ENCODE data around the gene SEZ6L. TPM values are rescaled to one million over a fixed set of nuclear protein-coding genes. Genes with fewer than 3 reads are reported as not detected.

Gene SEZ6L
- polyA plus RNA-seq, 1 donor from 2014 or later, result not detected

- peaks cover 11% of the 10 kb centered on the region for H3K27me3 Mint-ChIP-seq
- no peaks in the 10 kb centered on the region for H3K9me3 Mint-ChIP-seq
- no peaks in the 10 kb centered on the region for H3K36me3 Mint-ChIP-seq
- H3K4me1 Mint-ChIP-seq, result no peaks in the 10 kb centered on the region
- H3K4me3 Mint-ChIP-seq, result no peak overlapping the region
- H3K27ac Mint-ChIP-seq, result peak overlapping the region in 1 of 3 donors; percentile 5
Observed at GRCh38 chr22:26202280-26202924, 33.1 kb downstream of the SEZ6L start.

DNA sequence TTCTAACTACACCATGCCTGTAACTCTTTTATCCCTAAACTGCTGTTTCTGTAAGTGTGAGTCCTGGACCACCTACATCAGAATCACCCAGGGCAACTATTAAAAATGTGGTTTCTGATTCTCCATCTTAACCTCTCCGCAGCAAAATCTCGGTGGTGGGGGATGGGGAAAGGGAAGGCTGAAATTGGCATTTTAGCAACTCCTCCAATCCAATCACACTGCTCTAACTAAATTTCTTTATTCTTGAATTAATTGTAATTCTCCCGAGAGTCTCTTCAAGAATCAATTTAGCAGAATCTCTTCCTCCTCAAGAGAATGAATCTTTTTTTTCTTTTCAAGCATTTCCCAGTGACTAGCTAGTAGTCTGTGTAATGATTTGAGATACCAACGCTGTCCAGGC is 36.2 kb downstream of the SEZ6L start:
- Mint-ChIP-seq H3K36me3 (no peaks in the 10 kb centered on the region), H3K27ac (no peak overlapping the region), H3K4me1 (no peaks in the 10 kb centered on the region), H3K27me3 (peaks cover 9% of the 10 kb centered on the region), H3K4me3 (no peak overlapping the region), H3K9me3 (peaks cover 2 to 6% (median 5%) of the 10 kb centered on the region in 3 donors)

- Mint-ChIP-seq H3K4me3 (no peak overlapping the region), H3K27ac (peak overlapping the region in 1 of 3 donors; percentile 62), H3K36me3 (no peaks in the 10 kb centered on the region), H3K27me3 (peaks cover 10% of the 10 kb centered on the region), H3K9me3 (peaks cover 2 to 7% (median 6%) of the 10 kb centered on the region in 3 donors), H3K4me1 (no peaks in the 10 kb centered on the region)
Observed at GRCh38 chr22:26210334-26210733, 41.1 kb downstream of the SEZ6L start.

GRCh38 chr22:26213826-26214225 is 44.6 kb downstream of the SEZ6L start:
- peaks cover 10% of the 10 kb centered on the region for H3K27me3 Mint-ChIP-seq
- H3K4me1 Mint-ChIP-seq, result no peaks in the 10 kb centered on the region
- no peak overlapping the region for H3K4me3 Mint-ChIP-seq
- H3K27ac Mint-ChIP-seq, result no peak overlapping the region
- peaks cover 2 to 6% (median 5%) of the 10 kb centered on the region in 3 donors for H3K9me3 Mint-ChIP-seq
- H3K36me3 Mint-ChIP-seq, result no peaks in the 10 kb centered on the region

DNA sequence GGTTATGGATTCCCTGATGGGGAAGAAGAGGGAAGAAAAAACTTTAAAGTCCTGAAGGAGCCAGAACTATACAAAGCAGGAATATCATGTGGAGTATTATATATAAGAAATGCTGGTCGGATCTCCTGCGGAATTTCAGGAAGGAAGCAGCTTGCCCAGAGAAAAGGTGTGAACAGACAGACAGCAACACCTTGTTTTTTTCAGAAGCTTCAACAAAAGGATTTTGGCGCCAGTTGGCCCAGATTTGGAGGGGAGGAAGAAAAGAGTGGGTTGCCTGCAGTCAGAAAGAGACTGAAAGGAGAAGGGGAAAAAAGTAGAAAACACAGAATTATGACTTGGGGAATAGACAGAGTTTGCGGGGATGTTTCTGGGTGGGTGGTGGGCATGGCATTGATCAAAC is 45.2 kb downstream of the SEZ6L start:
- Mint-ChIP-seq H3K4me1 (no peaks in the 10 kb centered on the region), H3K9me3 (peaks cover 0 to 2% (median 0%) of the 10 kb centered on the region in 3 donors), H3K4me3 (no peak overlapping the region), H3K27ac (no peak overlapping the region), H3K27me3 (peaks cover 10% of the 10 kb centered on the region), H3K36me3 (no peaks in the 10 kb centered on the region)

DNA sequence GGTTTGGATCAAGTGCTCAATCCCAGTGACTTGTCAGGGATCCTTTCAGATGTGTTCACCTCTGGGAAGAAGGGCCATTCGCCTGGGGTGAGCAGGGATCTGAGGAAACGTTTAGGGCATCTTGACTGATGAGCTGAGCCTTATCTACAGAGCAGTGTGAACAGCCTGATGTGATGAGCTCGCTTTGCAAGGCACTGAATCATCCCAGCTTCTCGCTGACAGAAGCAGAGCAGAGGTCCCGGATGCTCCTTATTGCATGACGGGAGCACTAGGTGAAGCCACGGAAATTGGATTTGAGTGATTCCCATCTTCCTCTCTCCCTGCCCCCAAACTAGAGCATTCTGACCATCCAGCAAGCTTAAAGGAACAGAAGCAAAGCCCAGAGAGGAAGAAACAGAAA is 46.5 kb downstream of the SEZ6L start:
- peaks cover 0 to 2% (median 0%) of the 10 kb centered on the region in 3 donors for H3K9me3 Mint-ChIP-seq

GRCh38 chr22:26225207-26225606 is 55.9 kb downstream of the SEZ6L start:
- no peaks in the 10 kb centered on the region for H3K36me3 Mint-ChIP-seq
- H3K9me3 Mint-ChIP-seq, result peaks cover 4 to 5% (median 4%) of the 10 kb centered on the region in 3 donors
- no peaks in the 10 kb centered on the region for H3K4me1 Mint-ChIP-seq
- H3K27ac Mint-ChIP-seq, result no peak overlapping the region
- peaks cover 9% of the 10 kb centered on the region for H3K27me3 Mint-ChIP-seq
- no peak overlapping the region for H3K4me3 Mint-ChIP-seq

More for the DNA sequence above, 46.5 kb downstream of the SEZ6L start:
- Mint-ChIP-seq H3K4me3 (no peak overlapping the region), H3K4me1 (no peaks in the 10 kb centered on the region), H3K27ac (no peak overlapping the region), H3K36me3 (no peaks in the 10 kb centered on the region), H3K27me3 (peaks cover 12% of the 10 kb centered on the region)

DNA sequence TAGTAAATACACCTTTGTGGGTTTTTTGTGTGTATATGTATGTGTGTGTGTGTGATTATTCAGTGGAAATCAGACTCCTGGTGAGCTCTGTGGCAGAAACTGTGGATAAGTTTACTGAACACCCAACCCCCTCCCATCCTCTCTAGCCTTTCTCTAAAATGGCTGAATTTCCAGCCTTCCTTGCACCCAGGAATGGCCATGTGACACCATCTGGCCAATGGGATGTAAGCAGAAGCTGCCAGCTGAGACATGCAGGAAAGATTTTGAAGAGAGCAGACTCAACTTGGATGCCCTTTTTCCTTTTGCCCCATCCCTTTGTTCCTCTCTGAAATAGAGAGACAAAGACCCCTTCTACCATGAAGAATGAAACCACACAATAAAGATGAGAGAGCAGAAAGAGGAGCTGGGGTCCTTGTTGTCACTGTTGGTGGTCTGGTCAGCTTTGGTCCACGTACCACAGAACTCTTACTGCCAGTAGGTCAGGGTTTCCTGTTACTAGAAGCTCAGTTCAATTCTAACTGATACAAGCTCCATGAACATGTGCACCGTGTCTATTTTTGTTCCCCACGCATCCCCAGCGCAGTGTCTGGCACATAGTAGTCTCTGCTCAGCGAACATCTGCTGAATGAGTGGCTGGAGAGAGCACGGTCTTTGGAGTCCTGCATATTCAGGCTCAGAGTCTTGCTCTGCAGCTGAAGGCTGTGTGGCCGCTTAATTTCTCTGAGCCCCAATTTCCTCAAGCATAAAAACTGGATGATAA is 57.5 kb downstream of the SEZ6L start:
- peaks cover 4 to 5% (median 4%) of the 10 kb centered on the region in 3 donors for H3K9me3 Mint-ChIP-seq
- no peak overlapping the region for H3K27ac Mint-ChIP-seq
- H3K36me3 Mint-ChIP-seq, result no peaks in the 10 kb centered on the region

GRCh38 chr22:26229910-26230309 is 60.6 kb downstream of the SEZ6L start:
- Mint-ChIP-seq H3K27ac (no peak overlapping the region), H3K4me3 (no peak overlapping the region), H3K4me1 (no peaks in the 10 kb centered on the region), H3K36me3 (no peaks in the 10 kb centered on the region), H3K27me3 (peaks cover 11% of the 10 kb centered on the region), H3K9me3 (no peaks in the 10 kb centered on the region)

More for the DNA sequence above, 57.5 kb downstream of the SEZ6L start:
- H3K4me1 Mint-ChIP-seq, result no peaks in the 10 kb centered on the region
- peaks cover 2% of the 10 kb centered on the region for H3K27me3 Mint-ChIP-seq
- no peak overlapping the region for H3K4me3 Mint-ChIP-seq

- no peak overlapping the region for H3K4me3 Mint-ChIP-seq
- no peak overlapping the region for H3K27ac Mint-ChIP-seq
- peaks cover 14% of the 10 kb centered on the region for H3K27me3 Mint-ChIP-seq
- H3K4me1 Mint-ChIP-seq, result no peaks in the 10 kb centered on the region
- H3K9me3 Mint-ChIP-seq, result no peaks in the 10 kb centered on the region
- no peaks in the 10 kb centered on the region for H3K36me3 Mint-ChIP-seq
Observed at GRCh38 chr22:26234296-26234695, 65.0 kb downstream of the SEZ6L start.

GRCh38 chr22:26235792-26236487 is 66.7 kb downstream of the SEZ6L start:
- Mint-ChIP-seq H3K27me3 (peaks cover 14% of the 10 kb centered on the region), H3K36me3 (no peaks in the 10 kb centered on the region), H3K27ac (no peak overlapping the region), H3K4me1 (no peaks in the 10 kb centered on the region), H3K4me3 (no peak overlapping the region), H3K9me3 (no peaks in the 10 kb centered on the region)

DNA sequence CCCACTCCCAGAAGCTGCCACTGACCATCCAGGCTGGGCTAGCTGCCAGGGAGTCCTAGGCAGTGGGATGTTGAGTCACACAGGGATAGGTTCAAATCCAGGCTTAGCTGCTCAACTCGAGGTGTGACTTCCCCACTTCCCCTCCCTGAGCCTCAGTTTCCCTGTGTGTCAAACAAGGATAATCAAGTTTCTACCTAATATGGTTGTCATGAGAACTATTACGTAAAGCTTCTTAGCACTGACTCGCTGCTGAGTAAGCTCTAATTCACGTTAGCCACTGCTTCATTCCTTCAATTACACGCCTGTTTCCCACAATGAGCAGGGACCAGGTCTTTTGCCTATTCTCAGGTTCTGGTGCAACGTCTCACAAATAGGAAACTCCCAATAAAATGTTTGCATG is 67.7 kb downstream of the SEZ6L start:
- no peaks in the 10 kb centered on the region for H3K4me1 Mint-ChIP-seq
- no peaks in the 10 kb centered on the region for H3K9me3 Mint-ChIP-seq
- no peak overlapping the region for H3K27ac Mint-ChIP-seq
- H3K4me3 Mint-ChIP-seq, result no peak overlapping the region
- peaks cover 14% of the 10 kb centered on the region for H3K27me3 Mint-ChIP-seq
- H3K36me3 Mint-ChIP-seq, result no peaks in the 10 kb centered on the region

- peaks cover 0 to 6% (median 3%) of the 10 kb centered on the region in 3 donors for H3K9me3 Mint-ChIP-seq
- no peaks in the 10 kb centered on the region for H3K36me3 Mint-ChIP-seq
- H3K27me3 Mint-ChIP-seq, result peaks cover 8% of the 10 kb centered on the region
- no peak overlapping the region for H3K27ac Mint-ChIP-seq
- no peak overlapping the region for H3K4me3 Mint-ChIP-seq
- H3K4me1 Mint-ChIP-seq, result no peaks in the 10 kb centered on the region
Observed at GRCh38 chr22:26238596-26238995, 69.3 kb downstream of the SEZ6L start.

DNA sequence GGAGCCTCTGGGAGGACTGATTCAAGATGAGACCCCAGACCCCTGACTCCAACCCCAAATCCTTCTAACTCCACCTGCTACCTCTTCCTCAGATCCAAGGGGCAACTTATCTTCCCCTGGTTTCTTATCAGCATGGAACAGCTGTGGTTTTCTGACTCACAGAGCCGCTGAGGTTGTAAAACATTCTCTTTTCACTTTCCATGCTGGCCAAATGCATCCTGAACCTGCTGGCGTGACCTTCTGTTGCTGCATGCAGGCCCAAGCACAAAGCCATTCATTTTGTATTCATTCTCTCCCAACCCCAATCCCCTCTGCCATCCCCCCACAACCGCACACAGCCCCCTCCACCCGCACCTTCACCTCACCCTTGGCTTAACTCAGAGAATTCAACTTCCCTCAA is 70.3 kb downstream of the SEZ6L start:
- no peak overlapping the region for H3K27ac Mint-ChIP-seq
- H3K36me3 Mint-ChIP-seq, result no peaks in the 10 kb centered on the region
- H3K4me1 Mint-ChIP-seq, result no peaks in the 10 kb centered on the region
- no peak overlapping the region for H3K4me3 Mint-ChIP-seq
- H3K9me3 Mint-ChIP-seq, result peaks cover 0 to 6% (median 6%) of the 10 kb centered on the region in 3 donors
- peaks cover 5% of the 10 kb centered on the region for H3K27me3 Mint-ChIP-seq

GRCh38 chr22:26241361-26241760 is 72.1 kb downstream of the SEZ6L start:
- Mint-ChIP-seq H3K4me3 (no peak overlapping the region), H3K27me3 (peaks cover 3% of the 10 kb centered on the region), H3K4me1 (no peaks in the 10 kb centered on the region), H3K9me3 (peaks cover 0 to 6% (median 6%) of the 10 kb centered on the region in 3 donors), H3K27ac (no peak overlapping the region), H3K36me3 (no peaks in the 10 kb centered on the region)

All from IgD-negative memory B cell (primary cell).